Adrenal gland (tissue), 5 donors: ENCODE results near the gene SEMA6C.

Experiments used
- CTCF ChIP-seq, 6 experiments: fragments of 450-650 bp in 4 of 6; fragments of 200-600 bp in 2 of 6; sonication (generic) in 1 of 6; IDR thresholded peaks; 1 replicate in 5 of 6; 2 replicates in 1 of 6; pipeline versions ENCODE4 v1.5.1 to v1.8.0; 2016 to 2021; ENCODE audit warnings: antibody characterized with exemption in 6 of 6, mild to moderate bottlenecking in 2 of 6, moderate library complexity in 1 of 6
- POLR2A ChIP-seq, 2 donors: fragments of 450-650 bp; IDR thresholded peaks; one replicate each; pipeline ENCODE4 v1.6.1; 2017; ENCODE audit warnings: antibody characterized with exemption in 2 of 2, mild to moderate bottlenecking in 2 of 2, moderate library complexity in 1 of 2
- donor health status: DM: no; HTN: no; CAD: no.

DNA sequence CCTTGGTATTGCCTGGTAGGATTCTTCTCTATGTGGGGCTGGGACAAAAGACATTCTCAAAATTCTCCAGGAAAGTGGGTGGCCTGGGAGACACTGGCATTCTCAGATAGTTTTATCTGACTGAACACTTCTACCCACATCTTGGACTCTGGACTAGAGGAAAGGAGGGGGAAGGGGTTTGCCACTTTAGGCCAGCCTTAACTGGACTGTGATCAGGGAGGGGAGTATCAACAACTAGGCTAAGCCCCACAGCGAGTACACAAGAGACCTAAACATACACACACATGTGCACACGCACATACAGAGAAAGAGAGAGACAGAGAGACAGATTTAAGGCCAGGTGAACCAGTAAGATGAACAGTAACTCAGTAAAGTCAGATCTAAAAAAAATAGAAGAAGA lies 1.2 kb upstream of the SEMA6C start:
- no peak for TF ChIP-seq CTCF (IDR thresholded peaks at IDR 0.05)
- no peak for TF ChIP-seq POLR2A (IDR thresholded peaks at IDR 0.05)
